HG02678 (cell line): ENCODE measurements around the gene GPC5.
"Not testable (repeated sequence)": the region's sequence is repeated elsewhere in the genome, so short reads cannot be mapped to it uniquely, and the experiment has no call there.

ENCODE experiments used
- ATAC-seq: cut with Tn5 transposase; IDR thresholded peaks from one replicate; pipeline ENCODE4 v1.9.1; 2021; ENCODE audit warnings: mild to moderate bottlenecking, moderate library complexity; ENCODE audit not compliant: unreplicated experiment

The GPC5 gene

GRCh38 chr13:91817250-91817649 is 418.8 kb downstream of the GPC5 start:
- no peak for ATAC-seq

- no peak for ATAC-seq
Observed at GRCh38 chr13:91824416-91824815, 426.0 kb downstream of the GPC5 start.

DNA sequence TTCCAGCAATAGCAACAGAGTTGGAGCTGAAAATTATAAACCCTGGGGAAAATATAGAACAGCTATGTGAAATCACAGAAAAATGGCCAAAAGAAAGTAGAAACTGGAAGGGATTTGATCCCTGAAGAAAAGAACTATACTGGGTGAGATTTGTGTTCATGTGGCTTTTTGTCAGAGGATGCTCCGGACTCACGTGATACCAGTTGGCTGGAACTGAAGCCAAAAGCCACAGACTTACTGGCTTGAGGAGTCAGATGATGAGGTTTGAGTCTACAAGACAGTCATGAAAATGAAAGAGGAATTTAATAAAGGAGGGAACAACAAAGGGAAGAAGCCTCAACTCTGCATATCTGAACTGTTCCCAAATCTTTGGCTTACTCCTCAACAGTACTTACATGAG is 427.1 kb downstream of the GPC5 start:
- no peak for ATAC-seq

DNA sequence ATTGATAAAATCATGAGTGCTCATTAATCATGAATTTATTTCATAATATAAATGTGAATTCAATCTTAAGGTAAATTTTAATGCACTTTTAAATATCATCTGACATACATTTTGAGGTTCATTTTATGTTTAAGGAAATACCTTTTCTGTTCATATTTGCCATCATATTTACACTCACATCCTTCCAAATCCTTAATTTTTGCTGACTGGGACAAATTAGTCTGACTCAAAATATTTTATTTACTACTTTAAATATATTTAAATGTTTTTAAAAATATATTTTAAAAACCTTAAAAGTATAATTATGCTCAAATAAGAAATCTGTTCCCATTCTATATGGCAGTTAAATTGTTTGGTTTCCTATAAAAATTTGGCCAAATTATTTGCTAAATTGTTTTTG is 438.1 kb downstream of the GPC5 start:
- no peak for ATAC-seq

- ATAC-seq = no peak
Observed at GRCh38 chr13:91845612-91846011, 447.2 kb downstream of the GPC5 start.

DNA sequence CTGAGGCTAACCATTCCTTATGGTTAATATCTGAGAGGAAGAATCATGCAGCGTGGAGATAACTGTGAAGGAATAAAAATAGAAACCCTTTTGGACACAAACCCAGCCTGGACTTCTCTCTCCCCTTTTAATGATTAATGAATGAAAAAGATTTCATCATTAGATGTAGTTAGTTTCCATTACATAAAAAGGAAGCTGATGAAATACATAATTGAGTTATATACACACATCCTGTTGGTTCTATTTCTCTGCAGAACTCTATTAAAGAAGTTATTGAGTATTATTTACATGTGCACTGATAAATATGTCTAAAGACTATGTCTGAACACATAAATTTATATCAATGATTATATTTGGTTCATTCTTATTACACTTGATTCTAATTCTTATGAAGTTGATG is 465.3 kb downstream of the GPC5 start:
- ATAC-seq = no peak

DNA sequence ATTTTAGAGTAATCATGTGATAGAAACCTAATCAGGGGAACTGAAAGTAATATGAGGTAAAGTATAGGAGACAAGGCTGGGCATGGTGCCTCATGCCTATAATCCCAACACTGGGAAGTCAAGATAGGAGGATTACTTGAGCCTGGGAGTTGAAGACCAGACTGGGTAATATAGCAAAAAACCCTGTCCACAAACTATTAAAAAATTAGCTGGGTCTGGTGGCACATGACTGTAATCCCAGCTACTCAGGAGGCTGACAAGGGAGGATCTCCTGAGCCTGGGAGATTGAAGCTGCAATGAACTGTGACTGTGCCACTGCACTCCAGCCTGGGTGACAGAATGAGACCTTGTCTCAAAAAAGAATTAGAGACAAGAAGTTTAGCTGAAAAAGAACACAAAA is 469.9 kb downstream of the GPC5 start:
- no peak for ATAC-seq

GRCh38 chr13:91878491-91878890 is 480.1 kb downstream of the GPC5 start:
- ATAC-seq = no peak

DNA sequence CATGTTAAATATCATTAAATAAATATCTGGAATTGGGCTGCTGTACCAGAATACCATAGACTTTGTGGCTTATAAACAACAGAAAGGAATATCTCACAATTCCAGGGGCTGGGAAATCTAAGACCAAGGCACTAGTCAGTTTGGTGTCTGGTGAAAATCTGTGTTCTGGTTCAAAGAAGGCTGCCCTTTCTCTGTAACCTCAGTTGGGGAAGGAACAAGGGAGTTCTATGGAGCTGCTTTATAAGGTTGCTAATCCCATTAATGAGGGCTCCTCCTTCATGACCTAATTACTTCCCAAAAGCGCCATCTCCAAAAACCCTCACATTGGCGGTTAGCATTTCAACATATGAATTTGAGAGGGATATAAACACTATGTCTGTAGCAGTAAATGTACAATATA is 480.9 kb downstream of the GPC5 start:
- ATAC-seq = no peak

DNA sequence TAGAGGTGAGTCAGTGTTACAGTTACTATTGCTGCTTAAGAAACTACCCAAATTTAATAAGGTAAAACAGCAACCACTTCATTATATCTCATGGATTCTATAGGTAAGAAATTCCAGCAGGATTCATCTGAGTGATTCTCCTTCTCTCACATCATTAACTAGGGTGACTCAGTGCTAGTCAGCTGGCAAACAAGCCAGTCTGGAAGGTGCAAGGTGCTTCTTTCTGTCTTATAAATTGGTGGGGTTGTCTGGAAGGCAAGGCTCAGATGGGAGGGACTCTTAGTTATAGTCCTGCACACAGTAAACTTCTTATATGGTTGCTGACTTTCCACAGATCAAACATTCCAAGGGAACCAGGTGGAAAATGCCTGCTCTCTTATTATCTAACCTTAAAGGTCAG is 484.5 kb downstream of the GPC5 start:
- ATAC-seq = no peak

DNA sequence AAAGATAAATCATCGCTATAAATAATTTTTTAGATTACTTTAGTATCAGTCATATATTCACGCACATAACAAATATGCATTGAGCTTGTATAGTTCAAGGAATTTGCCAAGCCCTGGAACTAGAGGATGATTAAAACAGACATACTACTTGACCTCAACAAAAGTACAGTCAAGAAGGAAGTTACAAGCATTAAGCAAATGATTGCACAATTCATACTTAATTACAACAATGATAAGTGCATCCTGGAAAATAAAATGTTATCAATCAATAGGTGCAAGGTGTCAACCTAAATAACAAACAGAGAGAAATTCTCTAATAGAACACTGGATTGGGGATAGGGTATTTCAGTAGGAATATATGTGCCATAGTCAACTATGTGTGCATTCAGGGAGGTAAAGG is 491.2 kb downstream of the GPC5 start:
- ATAC-seq = no peak

GRCh38 chr13:91891141-91891540 is 492.7 kb downstream of the GPC5 start:
- ATAC-seq = no peak

DNA sequence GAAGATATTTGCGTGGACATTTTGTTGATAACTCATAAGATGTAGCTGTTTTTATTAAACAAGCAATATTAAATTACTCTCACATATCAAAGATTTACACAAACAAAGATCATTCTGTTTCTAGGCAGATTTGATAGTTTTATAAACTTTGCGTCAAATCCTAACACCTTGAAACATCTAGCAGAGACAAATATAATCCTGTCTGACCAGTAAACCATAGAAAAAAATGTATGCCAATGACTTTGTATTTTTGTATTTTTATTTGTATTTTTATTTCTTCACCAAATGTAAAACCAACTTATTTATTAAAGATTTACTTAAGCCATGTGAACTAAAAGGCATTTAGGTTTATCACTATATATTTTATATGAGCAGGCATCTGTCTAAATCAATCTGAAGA is 494.6 kb downstream of the GPC5 start:
- ATAC-seq = no peak

DNA sequence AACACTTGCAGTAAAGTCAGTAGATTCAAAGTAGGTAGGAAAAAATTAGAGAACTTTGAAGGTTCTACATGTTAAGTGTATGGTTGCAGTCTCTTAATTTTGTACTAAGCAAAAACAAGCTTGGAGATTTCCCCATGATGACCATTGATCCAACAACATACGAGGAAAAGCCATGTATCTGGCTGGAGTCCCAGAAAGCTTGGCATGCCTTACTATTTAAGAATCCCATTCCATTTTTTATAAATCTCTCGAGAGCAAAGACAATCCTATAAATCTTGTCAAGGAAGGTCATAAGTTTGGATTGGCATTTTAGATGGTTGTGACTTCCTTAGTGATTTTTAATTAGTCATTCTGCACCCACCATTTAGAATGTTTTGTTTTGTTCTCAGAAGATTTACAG is 495.9 kb downstream of the GPC5 start:
- no peak for ATAC-seq

DNA sequence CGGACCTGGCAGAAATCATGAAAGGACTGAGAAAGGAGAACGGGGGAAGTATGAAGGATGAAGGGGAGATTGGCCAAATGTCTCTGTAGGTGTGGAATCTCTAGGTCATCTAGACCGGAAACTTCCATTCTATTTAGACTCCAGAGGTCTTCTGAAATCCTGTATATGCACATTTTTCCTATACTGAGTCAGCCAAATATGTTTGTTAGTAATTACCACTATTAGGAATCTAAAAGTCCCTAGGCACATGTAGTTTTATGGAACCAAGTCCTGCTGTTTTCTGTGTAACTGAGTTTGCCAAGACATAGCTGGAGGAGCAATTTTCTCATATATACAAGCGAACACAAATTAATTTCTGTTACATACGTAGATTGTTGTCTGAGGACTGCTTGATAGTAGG is 498.1 kb downstream of the GPC5 start:
- ATAC-seq = no peak

DNA sequence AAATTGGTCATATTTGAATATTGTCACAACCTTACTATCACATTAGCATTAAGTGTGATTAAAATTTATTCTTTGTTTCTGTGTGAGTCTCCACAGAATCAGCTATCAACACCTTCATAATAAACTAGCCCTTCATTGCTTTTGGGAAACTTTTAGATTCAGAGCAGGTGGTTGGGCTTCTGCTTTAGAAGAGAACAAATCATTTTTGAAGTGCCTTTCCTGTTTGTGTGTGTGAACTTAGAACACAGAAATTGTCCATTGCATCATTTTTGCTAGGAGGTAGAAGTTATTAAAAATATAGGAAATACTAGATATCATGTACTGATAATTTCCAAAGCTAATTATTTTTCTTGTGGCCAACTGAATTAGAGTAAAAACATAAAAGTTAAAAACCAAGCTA is 500.6 kb downstream of the GPC5 start:
- not testable (repeated sequence) for ATAC-seq

- no peak for ATAC-seq
Observed at GRCh38 chr13:91902291-91902690, 503.9 kb downstream of the GPC5 start.

- ATAC-seq = peak; percentile 89
Observed at GRCh38 chr13:91904005-91904404, 505.6 kb downstream of the GPC5 start.

- ATAC-seq = peak; percentile 73
Observed at GRCh38 chr13:91904597-91904996, 506.2 kb downstream of the GPC5 start.

DNA sequence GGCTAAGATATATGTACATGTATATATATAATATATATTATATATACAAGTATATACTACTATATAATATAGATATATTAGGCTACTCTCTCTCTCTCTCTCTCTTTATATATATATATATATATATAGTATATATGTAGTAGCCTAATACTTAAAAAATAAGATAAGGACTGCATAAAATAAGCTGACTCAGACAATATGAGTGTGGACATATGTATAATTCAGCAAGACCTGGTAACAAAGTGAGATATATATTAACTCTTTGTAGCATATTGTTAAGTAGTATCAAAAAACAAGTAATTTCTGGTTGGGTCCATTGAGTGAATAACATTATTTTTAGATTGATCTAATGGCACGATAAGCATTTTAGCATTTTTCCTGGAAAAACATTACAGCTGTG is 509.0 kb downstream of the GPC5 start:
- ATAC-seq = no peak

- no peak for ATAC-seq
Observed at GRCh38 chr13:91909617-91910016, 511.2 kb downstream of the GPC5 start.

DNA sequence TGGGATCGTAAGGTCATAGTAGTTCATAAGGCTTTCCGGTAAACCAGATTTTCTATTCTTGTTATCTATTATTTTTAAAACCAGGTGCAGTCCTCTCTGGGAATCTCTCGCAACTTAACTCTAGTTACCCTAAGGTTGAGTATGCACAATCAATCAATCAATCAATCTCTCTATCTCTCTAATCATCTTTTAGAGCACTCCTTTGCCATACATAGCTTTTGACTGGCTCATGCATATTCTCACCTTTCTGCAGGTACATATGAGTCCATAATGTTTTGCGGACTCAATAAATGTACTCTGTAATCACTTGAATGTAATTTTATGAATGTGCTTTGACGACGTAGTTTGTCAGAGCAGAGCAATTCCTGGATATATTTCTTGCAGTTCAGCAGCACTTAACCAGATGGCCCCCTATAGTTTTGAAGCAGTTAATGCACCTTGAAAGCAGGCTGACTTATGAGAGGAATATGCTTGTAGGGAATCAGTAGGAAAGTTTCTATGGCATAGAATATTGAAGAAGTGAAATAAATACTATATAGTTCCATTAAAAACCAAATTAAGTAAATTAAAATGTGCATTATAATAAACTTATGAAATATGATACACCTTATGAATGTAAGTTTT is 524.7 kb downstream of the GPC5 start:
- no peak for ATAC-seq

DNA sequence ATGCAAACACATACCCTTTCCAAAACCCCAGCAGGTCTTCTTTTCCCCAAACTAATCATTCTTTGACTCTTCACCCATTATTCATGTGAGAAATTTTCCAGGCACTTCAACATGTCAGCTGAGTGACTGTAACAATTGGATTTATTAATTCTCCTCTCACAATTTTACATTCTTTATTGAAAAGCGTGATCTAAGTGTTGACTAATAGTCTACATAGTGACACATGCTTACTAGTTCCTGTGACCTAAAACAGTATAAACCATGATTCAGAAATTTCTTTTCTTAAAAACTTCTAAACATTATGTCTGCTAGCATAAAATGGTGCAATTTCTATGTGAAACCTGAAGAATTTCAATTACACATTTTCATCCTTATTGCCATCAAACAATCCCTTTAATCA is 532.3 kb downstream of the GPC5 start:
- no peak for ATAC-seq

DNA sequence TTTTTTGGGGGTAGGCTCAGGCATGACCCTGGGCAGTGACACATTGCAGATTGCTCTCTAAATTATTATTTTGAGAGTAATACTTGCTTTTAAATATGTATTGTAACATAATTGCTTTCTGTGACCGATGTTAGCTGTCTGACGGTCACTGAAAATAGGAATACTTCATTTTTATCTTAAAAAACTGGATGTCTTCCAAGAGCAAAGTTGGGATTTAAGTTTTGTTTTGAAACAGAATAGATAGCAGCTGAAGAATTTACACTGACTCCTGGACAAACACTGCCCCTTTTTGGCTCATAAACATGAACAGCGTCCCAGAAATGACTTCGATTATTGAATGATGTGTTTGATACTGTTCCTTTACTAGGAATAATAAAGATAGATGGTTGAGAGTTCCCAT is 535.9 kb downstream of the GPC5 start:
- ATAC-seq = no peak
